Activated CD8-positive, alpha-beta T cell treated with anti-CD3 and anti-CD28 coated beads for 36 hours (primary cell): ENCODE results near the gene LRRC8C. TPM values are rescaled to one million over a fixed set of nuclear protein-coding genes. Genes with fewer than 3 reads are reported as not detected.
A peak's percentile ranks its signal among the peaks of the same experiment; 100 is the strongest.
"Not testable (repeated sequence)": the region's sequence is repeated elsewhere in the genome, so short reads cannot be mapped to it uniquely, and the experiment has no call there.

Experiments used
- ATAC-seq: fragments of 200-7000 bp; cut with Tn5 transposase; one replicate; pipeline ENCODE4 v1.10.0; 2021; ENCODE audit warnings: mild to moderate bottlenecking, moderate library complexity
- CTCF ChIA-PET: fragments of 350-600 bp; sonication (Branson Sonifier 250); formaldehyde crosslinking; loops from one replicate; lab custom pipeline; 2021; ENCODE audit warnings: antibody characterized with exemption; lab: Charles Lee
- POLR2A ChIA-PET: fragments of 350-600 bp; sonication (Branson Sonifier 250); formaldehyde crosslinking; loops from one replicate; lab custom pipeline; 2021; ENCODE audit warnings: antibody characterized with exemption; lab: Charles Lee
- DNase-seq: peaks from one replicate; pipeline ENCODE4 v3.0.0-alpha.2; 2020
- H3K27ac Mint-ChIP-seq: one replicate; pipeline ENCODE4 v1.8.0; 2021; ENCODE audit warnings: mild to moderate bottlenecking, mixed read lengths
- H3K27me3 Mint-ChIP-seq: one replicate; pipeline ENCODE4 v1.8.0; 2021; ENCODE audit warnings: mixed read lengths
- H3K36me3 Mint-ChIP-seq: one replicate; pipeline ENCODE4 v1.8.0; 2021; ENCODE audit warnings: low read depth, mixed read lengths
- H3K4me1 Mint-ChIP-seq: one replicate; pipeline ENCODE4 v1.8.0; 2021; ENCODE audit warnings: low read depth, mixed read lengths
- H3K4me3 Mint-ChIP-seq: one replicate; pipeline ENCODE4 v1.8.0; 2021; ENCODE audit warnings: mild to moderate bottlenecking, moderate library complexity, mixed read lengths
- H3K9me3 Mint-ChIP-seq: one replicate; pipeline ENCODE4 v1.8.0; 2021; ENCODE audit warnings: mixed read lengths
- intact Hi-C: fragments of 100-400 bp; cut with micrococcal nuclease; formaldehyde crosslinking; loops from one replicate; pipeline ENCODE4 v1.10.0; 2022
- total RNA-seq, 2 experiments: library from RNA; stranded (reverse); gene quantifications; one replicate each; pipeline ENCODE4 v1.2.3, GENCODE V29; 2021
- TF ChIP-seq, protein P1 (sequence below): fragments of 200-600 bp; IDR thresholded peaks from one replicate; pipeline ENCODE4 v1.8.0; 2022; ENCODE audit warnings: antibody characterized with exemption, mild to moderate bottlenecking

LRRC8C gene
- total RNA-seq, 2 experiments from 2014 or later = 34.4 to 37.4 TPM

DNA sequence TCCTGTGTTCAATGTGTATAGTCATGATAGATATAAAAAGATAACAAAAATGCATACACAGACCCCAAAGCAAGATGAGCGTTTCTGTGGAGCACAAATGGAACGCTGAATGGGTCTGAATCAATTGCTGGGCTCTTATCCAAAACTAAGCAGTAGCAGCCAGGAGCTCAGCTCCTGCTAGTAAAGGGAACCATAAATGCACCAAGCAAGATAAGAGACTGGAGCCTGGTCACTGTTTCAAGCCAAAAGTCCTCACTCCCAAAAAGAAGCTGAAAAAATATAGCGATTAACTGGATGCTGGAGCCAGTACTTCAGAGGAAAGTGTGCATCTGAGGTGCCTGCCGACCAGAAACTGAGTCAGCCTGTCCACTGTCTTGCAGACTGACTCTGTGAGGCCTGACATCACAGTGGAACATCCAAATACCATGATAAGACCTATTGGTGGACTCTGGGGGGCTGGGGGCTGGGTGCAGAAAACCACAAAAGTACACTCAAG is 68.9 kb downstream of the LRRC8C start:
- H3K36me3 Mint-ChIP-seq = peaks cover 77% of the 10 kb centered on the region
- ATAC-seq = peak; percentile 90
- DNase-seq = peak; percentile 87
- peaks cover 82% of the 10 kb centered on the region for H3K4me1 Mint-ChIP-seq
- peaks cover 10% of the 10 kb centered on the region for H3K9me3 Mint-ChIP-seq
- H3K4me3 Mint-ChIP-seq = peak overlapping the region; percentile 21
- ChIA-PET CTCF (interaction anchor here (1.0 kb wide), 1 partner anchor 15 kb away, joined by 3 read pairs; no protein-coding TSS in a partner anchor), POLR2A (interaction anchor here (1.0 to 1.4 kb wide), 6 partner anchors 9 to 75 kb away, joined by 3 to 4 read pairs (median 3); no protein-coding TSS in a partner anchor)
- peak overlapping the region; percentile 96 for H3K27ac Mint-ChIP-seq
- TF ChIP-seq, protein P1, sequence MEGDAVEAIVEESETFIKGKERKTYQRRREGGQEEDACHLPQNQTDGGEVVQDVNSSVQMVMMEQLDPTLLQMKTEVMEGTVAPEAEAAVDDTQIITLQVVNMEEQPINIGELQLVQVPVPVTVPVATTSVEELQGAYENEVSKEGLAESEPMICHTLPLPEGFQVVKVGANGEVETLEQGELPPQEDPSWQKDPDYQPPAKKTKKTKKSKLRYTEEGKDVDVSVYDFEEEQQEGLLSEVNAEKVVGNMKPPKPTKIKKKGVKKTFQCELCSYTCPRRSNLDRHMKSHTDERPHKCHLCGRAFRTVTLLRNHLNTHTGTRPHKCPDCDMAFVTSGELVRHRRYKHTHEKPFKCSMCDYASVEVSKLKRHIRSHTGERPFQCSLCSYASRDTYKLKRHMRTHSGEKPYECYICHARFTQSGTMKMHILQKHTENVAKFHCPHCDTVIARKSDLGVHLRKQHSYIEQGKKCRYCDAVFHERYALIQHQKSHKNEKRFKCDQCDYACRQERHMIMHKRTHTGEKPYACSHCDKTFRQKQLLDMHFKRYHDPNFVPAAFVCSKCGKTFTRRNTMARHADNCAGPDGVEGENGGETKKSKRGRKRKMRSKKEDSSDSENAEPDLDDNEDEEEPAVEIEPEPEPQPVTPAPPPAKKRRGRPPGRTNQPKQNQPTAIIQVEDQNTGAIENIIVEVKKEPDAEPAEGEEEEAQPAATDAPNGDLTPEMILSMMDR = no peak
- intact Hi-C loops = no loop called here
- H3K27me3 Mint-ChIP-seq = no peaks in the 10 kb centered on the region

GRCh38 chr1:89702520-89703045 is 69.7 kb downstream of the LRRC8C start:
- peaks cover 10% of the 10 kb centered on the region for H3K9me3 Mint-ChIP-seq
- intact Hi-C loops = no loop called here
- H3K27me3 Mint-ChIP-seq = no peaks in the 10 kb centered on the region
- H3K4me3 Mint-ChIP-seq = no peak overlapping the region
- TF ChIP-seq, protein P1 = no peak
- ATAC-seq (no peak), DNase-seq (no peak)
- H3K4me1 Mint-ChIP-seq = peaks cover 80% of the 10 kb centered on the region
- peak overlapping the region; percentile 96 for H3K27ac Mint-ChIP-seq
- ChIA-PET POLR2A (interaction anchor here (1.0 to 1.1 kb wide), 2 partner anchors 9 to 10 kb away, joined by 3 read pairs; no protein-coding TSS in a partner anchor), CTCF (interaction anchor here (0.8 to 1.1 kb wide), 4 partner anchors 14 to 219 kb away, joined by 3 to 5 read pairs (median 3); no protein-coding TSS in a partner anchor)
- peaks cover 76% of the 10 kb centered on the region for H3K36me3 Mint-ChIP-seq

DNA sequence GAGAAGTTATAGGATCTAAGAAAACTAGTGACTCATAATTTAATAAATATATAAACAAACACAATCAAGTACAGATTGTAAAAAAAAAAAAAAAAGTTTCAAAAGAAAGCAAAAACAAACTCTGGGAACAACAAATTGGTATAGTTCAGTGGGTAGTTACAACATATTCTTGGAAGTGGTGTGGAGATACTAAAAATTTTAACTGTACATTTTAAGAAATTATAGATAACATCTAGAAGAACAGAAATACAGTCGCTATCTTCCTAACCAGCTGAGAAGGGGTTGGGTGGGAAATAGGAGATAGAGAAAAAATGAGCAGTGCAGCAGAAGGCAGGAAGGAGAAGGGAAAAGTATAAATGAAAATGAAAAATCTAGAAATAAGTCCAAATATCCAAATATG is 70.5 kb downstream of the LRRC8C start:
- intact Hi-C loops = no loop called here
- Mint-ChIP-seq H3K4me1 (peaks cover 79% of the 10 kb centered on the region), H3K9me3 (peaks cover 10% of the 10 kb centered on the region), H3K27ac (peak overlapping the region; percentile 58), H3K27me3 (no peaks in the 10 kb centered on the region), H3K36me3 (peaks cover 77% of the 10 kb centered on the region), H3K4me3 (no peak overlapping the region)
- DNase-seq = no peak
- POLR2A ChIA-PET = no interaction called here
- no peak for ATAC-seq
- TF ChIP-seq, protein P1 = no peak
- CTCF ChIA-PET = interaction anchor here (0.6 to 1.1 kb wide), 3 partner anchors 20 to 220 kb away, joined by 3 to 5 read pairs (median 3); no protein-coding TSS in a partner anchor

DNA sequence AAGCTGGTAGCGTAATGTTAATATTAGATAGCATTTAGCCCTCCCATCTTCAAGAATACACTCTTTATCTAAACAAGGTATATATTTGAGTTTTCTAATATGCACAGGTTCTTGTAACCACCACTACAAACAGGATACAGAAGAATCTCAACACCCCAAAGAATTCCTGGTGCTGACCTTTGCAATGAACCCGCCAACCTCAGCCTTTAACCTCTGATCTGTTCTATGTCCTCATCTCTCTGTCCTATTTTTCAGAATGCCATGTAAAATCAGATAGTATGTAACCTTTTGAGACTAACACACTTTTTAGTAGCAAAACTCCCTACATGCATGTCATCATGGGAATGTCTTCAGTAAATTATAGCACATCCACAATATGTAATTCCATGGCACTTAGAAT is 71.1 kb downstream of the LRRC8C start:
- ChIA-PET CTCF (no interaction called here), POLR2A (no interaction called here)
- H3K36me3 Mint-ChIP-seq = peaks cover 77% of the 10 kb centered on the region
- H3K27me3 Mint-ChIP-seq = no peaks in the 10 kb centered on the region
- H3K4me1 Mint-ChIP-seq = peaks cover 77% of the 10 kb centered on the region
- H3K4me3 Mint-ChIP-seq = no peak overlapping the region
- H3K27ac Mint-ChIP-seq = no peak overlapping the region
- intact Hi-C loops = no loop called here
- no peak for DNase-seq
- TF ChIP-seq, protein P1 = no peak
- ATAC-seq = no peak
- H3K9me3 Mint-ChIP-seq = peaks cover 9% of the 10 kb centered on the region

- intact Hi-C loops = not testable (repeated sequence)
These were observed 72.0 kb downstream of the LRRC8C start for GRCh38 chr1:89704885-89705284.

More at GRCh38 chr1:89704885-89705284, 72.0 kb downstream of the LRRC8C start:
- Mint-ChIP-seq H3K36me3 (peaks cover 73% of the 10 kb centered on the region), H3K4me1 (peaks cover 69% of the 10 kb centered on the region)
- DNase-seq, H3K4me3 Mint-ChIP-seq, H3K9me3 Mint-ChIP-seq, H3K27me3 Mint-ChIP-seq, POLR2A ChIA-PET, H3K27ac Mint-ChIP-seq, ATAC-seq, CTCF ChIA-PET: not testable (repeated sequence)
